Heart left ventricle (tissue), 13 donors: ENCODE data around the gene CACNA2D1.

Experiments used
- CTCF ChIP-seq, 12 donors: fragments of 200-600 bp; sonication (generic) in 4 of 12; IDR thresholded peaks; one replicate each; pipeline versions ENCODE4 v1.5.0 to v1.8.0; 2018 to 2022; ENCODE audit warnings: antibody characterized with exemption in 12 of 12, mild to moderate bottlenecking in 5 of 12
- POLR2A ChIP-seq, 2 donors: fragments of 450-650 bp; IDR thresholded peaks; one replicate each; pipeline ENCODE4 v1.6.1; 2017; ENCODE audit warnings: antibody characterized with exemption in 2 of 2, mild to moderate bottlenecking in 2 of 2, moderate library complexity in 2 of 2
- donor health status: ischemic (EF 13 %, LVEDD 7.1; RV severe dilation, severe dysfunction).
- donor health status: DM: no; HTN: yes; CAD: no.
- donor health status: DM: no; HTN: no; CAD: no.
- donor health status: ischemic (EF 25% LVEDD 6.9; RV normal size, moderate dysfunction).
- donor health status: ischemic (EF 25% LVEDD 5.7; RV mildly dilated, moderate dysfunction).
- donor health status: ischemic (EF 35%, LVEDD 5.7; RV mildly dilated, moderate dysfunction).
- donor health status: nonischemic (EF 11% LVEDD 7.7; RV severe dilation, severe dysfunction).
- donor health status: DM: yes; HTN: yes; CAD: no.
- donor health status: PGD.
- donor health status: ischemic (EF 29% LVEDD 5.4; RV normal size, mild dysfunction).
- donor health status: nonischemic (EF 23%, LVEDD 6.1; RV moderate dilation, normal function).

- TF ChIP-seq CTCF (IDR thresholded peaks at IDR 0.05), result no peak
- TF ChIP-seq POLR2A (IDR thresholded peaks at IDR 0.05), result no peak
Measured at GRCh38 chr7:82223580-82223979, 220.0 kb downstream of the CACNA2D1 start.
